Psoas muscle (tissue), 8 donors: ENCODE measurements around the gene ATP8B4. TPM values are rescaled to one million over a fixed set of nuclear protein-coding genes. Genes with fewer than 3 reads are reported as not detected.

Experiments
- ATAC-seq, 4 donors: fragments of 200-7000 bp; cut with Tn5 transposase; one replicate each; pipeline ENCODE4 v1.9.1; 2020; ENCODE audit warnings: moderate library complexity in 3 of 4, mild to moderate bottlenecking in 2 of 4
- DNase-seq, 2 donors: peaks; one replicate each; pipeline ENCODE4 v3.0.0-alpha.2; 2020
- H3K27ac ChIP-seq: fragments of 200-600 bp; one replicate; pipeline ENCODE4 v1.8.0; 2022
- H3K27me3 ChIP-seq, 3 donors: fragments of 200-600 bp in 1 of 3; one replicate each; pipeline versions ENCODE4 v1.6.1 to v1.8.0; 2013 to 2022; ENCODE audit warnings: low read length in 2 of 3, mild to moderate bottlenecking in 2 of 3, moderate library complexity in 1 of 3; ENCODE audit not compliant: insufficient read depth in 3 of 3
- H3K36me3 ChIP-seq, 2 donors: fragments of 200-600 bp in 1 of 2; one replicate each; pipeline versions ENCODE4 v1.6.1 to v1.8.0; 2013 to 2022; ENCODE audit warnings: low read depth in 1 of 2, mild to moderate bottlenecking in 1 of 2, moderate library complexity in 1 of 2; ENCODE audit not compliant: insufficient read depth in 1 of 2
- H3K4me1 ChIP-seq: fragments of 200-600 bp; one replicate; pipeline ENCODE4 v1.8.0; 2022
- H3K4me3 ChIP-seq: fragments of 200-600 bp; one replicate; pipeline ENCODE4 v1.8.0; 2022; ENCODE audit warnings: mild to moderate bottlenecking
- H3K9me3 ChIP-seq: fragments of 200-600 bp; one replicate; pipeline ENCODE4 v1.8.0; 2022
- WGBS, 3 donors: extraction: QIAGEN DNeasy Blood & Tissue Kit; methylation state at CpG; one replicate each; pipeline versions ENCODE4 v1.1.6 to v1.1.7; 2013; 5-methylcytosine and 5-hydroxymethylcytosine counted together
- intact Hi-C, 2 donors: fragments of 100-400 bp; cut with DNase I; formaldehyde crosslinking; loops; one replicate each; pipeline versions ENCODE4 v1.11.0 to v1.14.2; 2022
- polyA plus RNA-seq, 3 donors: library from polyadenylated mRNA; stranded (reverse); fragments of 200-250 nt; gene quantifications; one replicate each; pipeline ENCODE4 v1.2.3, GENCODE V29; 2013
- total RNA-seq, 4 donors: library from RNA; stranded (reverse); fragmentation: NEBNext Ultra II Directional in 2 of 4; extraction: Animal tissue kit (Norgen Biotek cat#: 25700) in 2 of 4; gene quantifications; one replicate each; pipeline versions ENCODE4 v1.2.1 to v1.2.4, GENCODE V29; 2021 to 2023
- TF ChIP-seq, protein P1 (sequence below): fragments of 200-600 bp; IDR thresholded peaks from one replicate; pipeline ENCODE4 v1.8.0; 2022; ENCODE audit warnings: antibody characterized with exemption
- donor health status: healthy with polysubstance abuse.
- donor health status: DM: no; HTN: no; CAD: no; lungs with moderate emphysema.
- donor health status: Bipolar disorder and iron deficiency.
- donor health status: healthy.
- donor health status: DM: yes; HTN: yes; CAD: no.
- donor health status: DM: no; HTN: no; CAD: no.
- donor health status: DM: no; HTN: no; CAD: no.
- donor health status: DM: yes; HTN: yes; CAD: no.

Gene ATP8B4
- total and polyA plus RNA-seq, 7 donors, result 0.25 to 2.2 (median 1.0) TPM

DNA sequence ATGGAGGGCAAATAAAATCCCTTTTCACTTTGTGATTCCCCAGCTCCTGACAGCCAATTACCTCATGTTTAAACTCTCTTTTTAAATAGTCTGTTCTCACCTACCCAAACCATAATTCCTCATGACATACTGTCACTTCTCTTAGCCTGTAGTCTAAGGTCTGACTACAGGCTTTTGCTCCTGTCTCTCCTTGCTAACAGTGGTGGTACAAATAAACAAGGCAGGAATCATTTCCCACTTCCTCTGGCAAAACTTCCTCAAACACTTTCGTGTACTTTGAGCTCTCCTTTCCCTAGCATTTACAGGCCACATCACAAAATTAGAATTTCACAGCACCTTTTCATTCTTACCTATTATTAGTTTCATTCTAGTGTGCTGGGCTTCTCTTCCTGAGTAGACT, 51.8 kb downstream of the ATP8B4 start:
- Histone ChIP-seq H3K4me1 (no peaks in the 10 kb centered on the region), H3K27ac (no peak overlapping the region), H3K36me3 (no peaks in the 10 kb centered on the region), H3K27me3 (no peaks in the 10 kb centered on the region), H3K4me3 (no peak overlapping the region), H3K9me3 (no peaks in the 10 kb centered on the region)
- no peak for ATAC-seq
- intact Hi-C loops, result no loop called here
- WGBS, 3 donors, result 51 to 58% (median 57%) methylated on average over 1 of the region's 1 CpG
- TF ChIP-seq, protein P1, sequence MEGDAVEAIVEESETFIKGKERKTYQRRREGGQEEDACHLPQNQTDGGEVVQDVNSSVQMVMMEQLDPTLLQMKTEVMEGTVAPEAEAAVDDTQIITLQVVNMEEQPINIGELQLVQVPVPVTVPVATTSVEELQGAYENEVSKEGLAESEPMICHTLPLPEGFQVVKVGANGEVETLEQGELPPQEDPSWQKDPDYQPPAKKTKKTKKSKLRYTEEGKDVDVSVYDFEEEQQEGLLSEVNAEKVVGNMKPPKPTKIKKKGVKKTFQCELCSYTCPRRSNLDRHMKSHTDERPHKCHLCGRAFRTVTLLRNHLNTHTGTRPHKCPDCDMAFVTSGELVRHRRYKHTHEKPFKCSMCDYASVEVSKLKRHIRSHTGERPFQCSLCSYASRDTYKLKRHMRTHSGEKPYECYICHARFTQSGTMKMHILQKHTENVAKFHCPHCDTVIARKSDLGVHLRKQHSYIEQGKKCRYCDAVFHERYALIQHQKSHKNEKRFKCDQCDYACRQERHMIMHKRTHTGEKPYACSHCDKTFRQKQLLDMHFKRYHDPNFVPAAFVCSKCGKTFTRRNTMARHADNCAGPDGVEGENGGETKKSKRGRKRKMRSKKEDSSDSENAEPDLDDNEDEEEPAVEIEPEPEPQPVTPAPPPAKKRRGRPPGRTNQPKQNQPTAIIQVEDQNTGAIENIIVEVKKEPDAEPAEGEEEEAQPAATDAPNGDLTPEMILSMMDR, result no peak
- no peak for DNase-seq

DNA sequence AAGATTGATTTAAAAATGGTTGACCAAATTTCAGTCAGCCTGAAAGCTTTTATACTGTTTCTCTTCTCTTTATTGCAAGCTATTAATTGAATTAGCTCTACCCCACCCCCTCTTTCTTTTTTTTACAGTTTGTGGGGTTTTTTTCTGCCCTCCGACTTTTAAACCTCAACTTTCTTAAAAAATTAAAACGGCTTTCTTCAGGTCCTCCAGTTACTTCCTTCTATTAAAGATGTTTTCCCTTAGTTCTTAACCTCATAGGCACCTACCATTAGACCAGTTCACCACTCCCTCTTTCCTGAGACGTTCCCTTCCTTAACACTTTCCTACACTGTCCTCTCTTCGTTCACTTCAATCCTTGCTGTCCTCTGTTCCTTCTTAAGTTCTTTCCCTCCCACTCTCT, 52.4 kb downstream of the ATP8B4 start:
- ATAC-seq (no peak), DNase-seq (no peak)
- Histone ChIP-seq H3K27me3 (no peaks in the 10 kb centered on the region), H3K9me3 (no peaks in the 10 kb centered on the region), H3K36me3 (no peaks in the 10 kb centered on the region), H3K4me1 (no peaks in the 10 kb centered on the region), H3K27ac (no peak overlapping the region), H3K4me3 (no peak overlapping the region)
- WGBS, 3 donors, result 65 to 75% (median 67%) methylated on average over 4 of the region's 4 CpGs
- TF ChIP-seq, protein P1, result no peak
- intact Hi-C loops, result no loop called here

DNA sequence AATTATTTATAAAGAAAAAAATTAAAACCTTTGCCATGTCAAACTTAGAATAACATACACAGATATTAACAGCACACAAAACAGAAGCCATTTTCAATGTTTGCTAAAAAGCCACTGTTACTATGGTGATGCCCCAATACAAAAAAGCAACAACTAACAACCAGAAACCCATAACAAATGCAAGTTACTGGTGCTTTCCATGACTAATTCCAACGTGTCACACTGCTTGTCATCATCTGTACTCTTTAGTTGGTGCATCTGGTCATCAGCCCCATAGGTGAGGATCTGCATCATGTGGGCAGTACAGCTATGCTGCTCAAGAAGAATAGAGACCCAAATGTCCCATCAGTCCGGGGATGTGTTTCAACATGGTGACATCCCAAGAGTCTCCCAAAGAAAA, 52.8 kb downstream of the ATP8B4 start:
- no peaks in the 10 kb centered on the region for H3K27me3 ChIP-seq
- no peaks in the 10 kb centered on the region for H3K4me1 ChIP-seq
- H3K36me3 ChIP-seq, result no peaks in the 10 kb centered on the region
- intact Hi-C loops, result no loop called here
- ATAC-seq, result no peak
- WGBS, 3 donors, result 38 to 51% (median 41%) methylated on average over 2 of the region's 2 CpGs
- no peak overlapping the region for H3K27ac ChIP-seq
- no peaks in the 10 kb centered on the region for H3K9me3 ChIP-seq
- no peak overlapping the region for H3K4me3 ChIP-seq
- TF ChIP-seq, protein P1, result no peak
- no peak for DNase-seq

DNA sequence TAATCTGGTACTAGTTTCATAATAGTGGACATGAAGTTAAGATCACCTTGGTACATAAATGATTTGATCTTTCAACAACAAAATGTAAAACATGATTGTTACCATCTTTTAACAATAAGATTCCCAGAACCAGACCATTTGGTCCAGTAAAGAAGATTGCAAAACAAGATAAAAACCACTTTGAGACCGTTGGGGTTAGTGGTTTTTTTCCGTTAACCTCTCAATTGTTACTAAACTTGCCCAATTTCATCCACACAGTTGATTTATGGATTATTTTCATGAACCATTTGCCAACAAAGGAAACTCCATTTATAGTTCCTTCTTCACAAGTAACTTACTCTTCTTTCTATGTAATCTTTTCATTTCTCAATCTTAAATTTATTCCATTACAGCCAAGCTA, 53.8 kb downstream of the ATP8B4 start:
- Histone ChIP-seq H3K36me3 (no peaks in the 10 kb centered on the region), H3K27me3 (no peaks in the 10 kb centered on the region), H3K27ac (no peak overlapping the region), H3K4me3 (no peak overlapping the region), H3K4me1 (no peaks in the 10 kb centered on the region), H3K9me3 (no peaks in the 10 kb centered on the region)
- ATAC-seq (no peak), DNase-seq (no peak)
- intact Hi-C loops, result no loop called here
- 41 to 67% (median 46%) methylated on average over 2 of the region's 2 CpGs for WGBS, 3 donors
- TF ChIP-seq, protein P1, result no peak

DNA sequence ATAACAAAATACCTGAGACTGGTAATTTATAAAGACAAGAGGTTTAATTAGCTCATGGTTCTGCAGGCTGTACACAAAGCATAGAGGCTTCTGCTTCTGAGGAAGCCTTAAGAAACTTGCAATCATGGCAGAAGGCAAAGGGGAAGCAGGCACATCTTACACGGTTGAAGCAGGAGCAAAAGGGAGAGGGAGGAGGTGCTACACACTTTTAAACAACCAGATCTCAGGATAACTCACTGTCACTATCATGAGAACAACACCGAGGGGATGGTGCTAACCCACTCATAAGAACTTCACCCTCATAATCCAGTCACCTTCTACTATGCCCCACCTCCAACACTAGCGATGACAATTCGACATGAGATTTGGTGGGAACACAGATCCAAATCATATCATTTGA, 54.4 kb downstream of the ATP8B4 start:
- Histone ChIP-seq H3K4me1 (no peaks in the 10 kb centered on the region), H3K36me3 (no peaks in the 10 kb centered on the region), H3K9me3 (no peaks in the 10 kb centered on the region), H3K27me3 (no peaks in the 10 kb centered on the region), H3K27ac (no peak overlapping the region), H3K4me3 (no peak overlapping the region)
- TF ChIP-seq, protein P1, result no peak
- DNase-seq, result no peak
- no peak for ATAC-seq
- WGBS, 3 donors, result 62 to 70% (median 63%) methylated on average over 4 of the region's 4 CpGs
- intact Hi-C loops, result no loop called here
